SU-DHL-6 (cell line): ENCODE measurements around the gene PLEKHG2.
A peak's percentile ranks its signal among the peaks of the same experiment; 100 is the strongest.

Experiments
- H2AFZ ChIP-seq: fragments of 200-600 bp; sonication (generic); 2 replicates; pipeline ENCODE4 v1.6.1; 2014; ENCODE audit warnings: low read depth, mild to moderate bottlenecking, moderate library complexity, mixed read lengths, antibody characterized with exemption, low read length; ENCODE audit not compliant: severe bottlenecking
- H3F3A ChIP-seq: fragments of 200-600 bp; shearing (Covaris generic); 2 replicates; pipeline ENCODE4 v1.6.0; 2016; ENCODE audit warnings: antibody characterized with exemption, mild to moderate bottlenecking; ENCODE audit not compliant: insufficient read depth
- H3K27ac ChIP-seq: fragments of 200-600 bp; sonication (generic); 2 replicates; pipeline ENCODE4 v1.5.1; 2016; ENCODE audit warnings: low read depth, mild to moderate bottlenecking, low read length, moderate library complexity, mixed read lengths
- H3K27me3 ChIP-seq: fragments of 200-600 bp; sonication (generic), shearing (Covaris generic); 2 replicates; pipeline ENCODE4 v1.6.0; 2014; ENCODE audit warnings: mild to moderate bottlenecking, low read length
- H3K36me3 ChIP-seq: fragments of 200-600 bp; sonication (generic); 2 replicates; pipeline ENCODE4 v1.6.1; 2014; ENCODE audit warnings: mild to moderate bottlenecking, low read length, mixed read lengths
- H3K4me2 ChIP-seq: fragments of 300-600, 200-600 bp; shearing (Covaris generic), sonication (generic); 2 replicates; pipeline ENCODE4 v1.6.0; 2014; ENCODE audit warnings: low read length, low read depth, mild to moderate bottlenecking; ENCODE audit not compliant: poor library complexity, severe bottlenecking
- H3K4me3 ChIP-seq: fragments of 200-600 bp; sonication (generic); 2 replicates; pipeline ENCODE4 v1.5.1; 2014; ENCODE audit warnings: antibody characterized with exemption, low read length, mild to moderate bottlenecking, mixed read lengths; ENCODE audit not compliant: insufficient read depth, poor library complexity, severe bottlenecking
- H3K79me2 ChIP-seq: fragments of 200-600 bp; sonication (generic); 2 replicates; pipeline ENCODE4 v1.6.1; 2014; ENCODE audit warnings: mild to moderate bottlenecking, low read length, moderate library complexity; ENCODE audit not compliant: insufficient read depth
- H3K9ac ChIP-seq: fragments of 200-600 bp; sonication (generic); 2 replicates; pipeline ENCODE4 v1.7.0; 2014; ENCODE audit warnings: mild to moderate bottlenecking, low read length
- H3K9me2 ChIP-seq: fragments of 200-600 bp; sonication (generic); replicated peaks from 2 replicates; pipeline ENCODE4 v1.6.1; 2014; ENCODE audit warnings: low read length; ENCODE audit not compliant: insufficient read depth
- H3K9me3 ChIP-seq: fragments of 200-600 bp; sonication (generic); 2 replicates; pipeline ENCODE4 v1.6.1; 2014; ENCODE audit warnings: low read length, mixed read lengths; ENCODE audit not compliant: insufficient read depth
- H4K20me1 ChIP-seq: fragments of 200-600 bp; sonication (generic); 2 replicates; pipeline ENCODE4 v1.6.1; 2014; ENCODE audit warnings: low read depth, mild to moderate bottlenecking, antibody characterized with exemption, low read length, moderate library complexity, mixed read lengths
- EZH2phosphoT487 ChIP-seq: fragments of 200-600 bp; sonication (generic), shearing (Covaris generic); conservative IDR thresholded peaks from 2 replicates; pipeline ENCODE4 v1.6.1; 2018; ENCODE audit warnings: mild to moderate bottlenecking, antibody characterized with exemption, low read length, moderate library complexity, mixed read lengths
- TF ChIP-seq, protein P1 (sequence below): fragments of 200-600 bp; sonication (generic); IDR thresholded peaks from one replicate; pipeline ENCODE4 v1.5.1; 2017; ENCODE audit warnings: antibody characterized with exemption, mild to moderate bottlenecking, low read length, moderate library complexity; ENCODE audit not compliant: insufficient read depth, poor library complexity, severe bottlenecking

The PLEKHG2 gene

DNA sequence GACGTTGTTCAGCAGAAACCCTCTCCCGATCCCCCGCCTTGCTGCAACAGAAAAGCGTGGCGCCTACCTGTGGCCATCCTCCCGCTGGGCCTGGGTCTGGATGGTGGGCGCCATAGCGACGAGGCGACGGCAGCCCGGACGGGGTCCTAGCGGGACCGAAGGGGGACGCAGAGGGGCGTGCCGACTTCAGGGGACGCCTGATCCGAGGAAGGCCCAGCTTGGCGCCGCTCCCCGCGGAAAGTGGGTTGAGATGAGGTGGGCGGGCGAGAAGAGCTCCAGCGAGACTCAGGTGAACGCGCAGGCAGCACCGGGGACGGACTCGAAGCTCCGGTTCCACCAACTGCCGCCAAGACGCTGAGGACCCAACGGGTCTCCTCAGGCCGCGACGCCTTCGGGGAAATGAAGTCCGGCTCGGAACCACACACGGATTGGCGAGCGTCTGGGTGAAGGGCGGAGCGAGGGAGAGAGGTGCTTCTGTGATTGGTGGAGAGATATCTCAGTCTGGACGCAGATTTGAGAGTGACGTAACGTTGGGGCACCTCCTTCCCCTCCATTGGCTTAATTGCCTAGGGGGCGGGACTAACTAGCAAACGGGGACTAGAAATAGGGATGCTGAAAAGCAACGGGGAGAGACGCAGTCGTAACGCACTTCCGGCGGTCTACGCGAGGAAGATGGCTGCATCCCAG is 21.6 kb upstream of the PLEKHG2 start, which contains the start of the genes MED29 and PAF1:
Gene MED29, plus strand, starts transcription at position 628 of the 687 bp plus-strand sequence. Its CDS starts 45 bp downstream, at position 673.
Gene PAF1, minus strand, starts transcription at position 356 of the 687 bp plus-strand sequence. Its CDS starts 242 bp downstream, at position 114.
- Histone ChIP-seq H4K20me1 (no peaks in the 10 kb centered on the region), H3K4me2 (peak within 1 kb of the TSS; percentile 80), H3K9ac (peak within 1 kb of the TSS; percentile 96), H3F3A (no peaks in the 10 kb centered on the region), H3K79me2 (peaks cover 22% of the 10 kb centered on the region), H3K4me3 (peak within 1 kb of the TSS; percentile 93), H3K36me3 (no peaks in the 10 kb centered on the region; the same call in 1 of the 2 replicates), H3K27ac (peak within 1 kb of the TSS; percentile 85), H3K27me3 (no peaks in the 10 kb centered on the region), H3K9me3 (no peaks in the 10 kb centered on the region), H3K9me2 (no peaks in the 10 kb centered on the region), H2AFZ (peak within 1 kb of the TSS; percentile 76)
- TF ChIP-seq EZH2phosphoT487: no peak
- TF ChIP-seq, protein P1, sequence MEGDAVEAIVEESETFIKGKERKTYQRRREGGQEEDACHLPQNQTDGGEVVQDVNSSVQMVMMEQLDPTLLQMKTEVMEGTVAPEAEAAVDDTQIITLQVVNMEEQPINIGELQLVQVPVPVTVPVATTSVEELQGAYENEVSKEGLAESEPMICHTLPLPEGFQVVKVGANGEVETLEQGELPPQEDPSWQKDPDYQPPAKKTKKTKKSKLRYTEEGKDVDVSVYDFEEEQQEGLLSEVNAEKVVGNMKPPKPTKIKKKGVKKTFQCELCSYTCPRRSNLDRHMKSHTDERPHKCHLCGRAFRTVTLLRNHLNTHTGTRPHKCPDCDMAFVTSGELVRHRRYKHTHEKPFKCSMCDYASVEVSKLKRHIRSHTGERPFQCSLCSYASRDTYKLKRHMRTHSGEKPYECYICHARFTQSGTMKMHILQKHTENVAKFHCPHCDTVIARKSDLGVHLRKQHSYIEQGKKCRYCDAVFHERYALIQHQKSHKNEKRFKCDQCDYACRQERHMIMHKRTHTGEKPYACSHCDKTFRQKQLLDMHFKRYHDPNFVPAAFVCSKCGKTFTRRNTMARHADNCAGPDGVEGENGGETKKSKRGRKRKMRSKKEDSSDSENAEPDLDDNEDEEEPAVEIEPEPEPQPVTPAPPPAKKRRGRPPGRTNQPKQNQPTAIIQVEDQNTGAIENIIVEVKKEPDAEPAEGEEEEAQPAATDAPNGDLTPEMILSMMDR: no peak

DNA sequence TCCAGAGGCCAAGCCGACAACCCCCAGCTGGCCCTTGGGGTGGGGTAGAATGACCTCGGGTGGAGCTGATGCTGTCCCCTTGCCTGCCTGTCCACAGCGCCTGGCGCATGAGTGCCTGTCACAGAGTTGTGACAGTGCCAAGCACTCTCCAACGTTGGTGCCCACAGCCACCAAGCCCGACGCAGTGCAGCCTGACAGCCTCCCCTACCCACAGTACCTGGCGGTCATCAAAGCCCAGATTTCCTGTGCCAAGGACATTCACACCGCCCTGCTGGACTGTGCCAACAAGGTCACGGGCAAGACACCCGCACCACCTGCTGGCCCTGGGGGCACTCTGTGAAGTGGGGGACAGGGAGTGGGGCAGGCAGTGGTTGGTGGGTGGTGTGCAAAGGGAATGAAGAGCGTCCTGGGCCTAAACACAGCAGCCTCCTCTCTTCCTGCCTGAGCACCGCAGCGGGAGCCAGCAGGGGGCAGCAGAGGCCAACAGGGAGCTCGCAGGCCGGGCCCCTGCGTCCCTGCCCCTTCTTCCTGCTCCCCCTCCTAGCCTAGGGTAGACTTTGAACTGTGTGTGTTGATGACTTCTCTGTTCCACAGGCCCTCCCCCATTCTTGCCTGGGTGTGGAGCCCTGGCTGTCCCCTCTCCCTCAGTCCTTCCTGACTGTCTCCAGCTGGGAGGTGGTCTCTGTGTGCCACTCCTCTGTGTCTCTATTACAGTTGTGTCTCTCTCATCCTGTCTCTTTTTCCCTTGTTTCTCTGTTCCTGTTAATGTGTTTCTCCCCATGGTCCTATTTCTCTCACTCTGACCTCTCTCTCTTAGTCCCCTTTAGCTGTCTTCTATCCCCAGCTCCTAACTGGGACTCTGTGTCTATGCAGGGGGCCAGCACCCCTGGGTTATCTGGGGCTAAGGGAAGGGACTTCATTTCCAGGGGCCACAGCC is 14.8 kb upstream of the PLEKHG2 start:
- Histone ChIP-seq H3K9me3 (no peaks in the 10 kb centered on the region), H3K4me2 (peak overlapping the region; percentile 32)

DNA sequence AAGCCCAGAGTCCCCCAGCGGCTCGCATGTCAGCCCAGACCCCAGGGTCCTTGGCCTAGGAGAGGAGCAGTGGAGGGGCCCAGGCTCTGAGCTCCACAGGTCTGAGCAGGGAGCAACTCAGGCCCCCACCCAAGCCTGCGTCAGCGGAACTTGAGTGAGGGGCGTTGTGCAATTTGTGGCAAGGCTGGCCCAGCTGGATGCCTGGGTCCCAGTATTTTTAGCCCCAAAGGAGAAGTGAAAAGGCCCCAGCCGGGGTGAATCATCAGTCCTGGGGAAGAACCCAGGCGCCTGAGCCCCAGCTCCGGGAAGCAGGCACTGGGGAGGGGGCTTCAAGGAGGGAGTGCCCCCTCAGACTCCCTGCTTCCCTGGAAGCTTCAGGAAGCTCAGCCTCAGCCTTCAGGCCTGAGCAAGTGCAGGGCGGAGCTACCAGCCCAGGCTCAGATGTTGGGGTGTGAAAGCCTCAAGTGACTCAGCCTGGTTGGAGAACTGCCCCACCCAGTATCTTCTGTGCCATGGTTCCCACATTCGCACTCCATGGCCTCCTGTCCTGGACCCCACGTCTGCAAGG is 14.1 kb upstream of the PLEKHG2 start:
- TF ChIP-seq, protein P1: no peak
- no peak for TF ChIP-seq EZH2phosphoT487
- Histone ChIP-seq H3K36me3 (no peaks in the 10 kb centered on the region; the same call in 1 of the 2 replicates), H3K9me2 (no peaks in the 10 kb centered on the region), H3K9ac (peak overlapping the region; percentile 44), H3K9me3 (no peaks in the 10 kb centered on the region), H3K27ac (peak overlapping the region; percentile 51; the same call in 1 of the 2 replicates), H3K4me2 (no peak overlapping the region), H2AFZ (no peak overlapping the region), H3F3A (peaks cover 14% of the 10 kb centered on the region; the same call in 1 of the 2 replicates), H3K79me2 (no peaks in the 10 kb centered on the region), H3K4me3 (no peak overlapping the region), H4K20me1 (no peaks in the 10 kb centered on the region), H3K27me3 (no peaks in the 10 kb centered on the region)

More for the DNA sequence above, 14.8 kb upstream of the PLEKHG2 start:
- Histone ChIP-seq H3K9ac (peak overlapping the region; percentile 44), H3K27ac (peak overlapping the region; percentile 51), H4K20me1 (no peaks in the 10 kb centered on the region), H2AFZ (no peak overlapping the region), H3F3A (peaks cover 14% of the 10 kb centered on the region; the same call in 1 of the 2 replicates), H3K4me3 (no peak overlapping the region), H3K36me3 (no peaks in the 10 kb centered on the region; the same call in 1 of the 2 replicates), H3K9me2 (no peaks in the 10 kb centered on the region), H3K27me3 (no peaks in the 10 kb centered on the region), H3K79me2 (no peaks in the 10 kb centered on the region)
- TF ChIP-seq, protein P1: peak; percentile 70
- TF ChIP-seq EZH2phosphoT487: no peak
